Bronchial epithelial cell (primary cell): ENCODE measurements around the gene TMPRSS11D. TPM values are rescaled to one million over a fixed set of nuclear protein-coding genes. Genes with fewer than 3 reads are reported as not detected.
A peak's percentile ranks its signal among the peaks of the same experiment; 100 is the strongest.

ENCODE experiments used
- DNase-seq: peaks from one replicate; pipeline ENCODE4 v3.0.0-alpha.2; 2010; ENCODE audit warnings: low read depth
- FAIRE-seq: peaks from 2 replicates; lab custom pipeline; 2011; peaks lifted over from hg19 to GRCh38; lab: Jason Lieb, UNC
- H3K27me3 ChIP-seq: 2 replicates; pipeline ENCODE4 v1.5.1; 2011; ENCODE audit warnings: low read length; ENCODE audit not compliant: control insufficient read depth, insufficient read depth
- H3K36me3 ChIP-seq: 2 replicates; pipeline ENCODE4 v1.5.1; 2011; ENCODE audit warnings: low read length; ENCODE audit not compliant: control insufficient read depth, insufficient read depth
- H3K4me3 ChIP-seq: 2 replicates; pipeline ENCODE4 v1.5.1; 2011; ENCODE audit warnings: mild to moderate bottlenecking, low read depth, low read length, control low read depth
- CTCF ChIP-seq: IDR thresholded peaks from 2 replicates; pipeline ENCODE4 v1.5.1; 2011; ENCODE audit warnings: mild to moderate bottlenecking, moderate library complexity, low read length, control low read depth, inconsistent platforms; ENCODE audit not compliant: insufficient read depth, severe bottlenecking
- total RNA-seq: library from RNA; depleted of rRNA; stranded (reverse); fragments of >200 nt; gene quantifications from 2 replicates; pipeline ENCODE4 v1.2.1, GENCODE V29; 2014

The TMPRSS11D gene
- total RNA-seq, 1 donor from 2014 or later, result 8.7 TPM

- no peak for TF ChIP-seq CTCF
- Histone ChIP-seq H3K4me3 (no peak overlapping the region), H3K27me3 (no peaks in the 10 kb centered on the region), H3K36me3 (no peaks in the 10 kb centered on the region)
- FAIRE-seq (no peak), DNase-seq (no peak)
Measured at GRCh38 chr4:67787311-67787710, 96.5 kb downstream of the TMPRSS11D start.

GRCh38 chr4:67785528-67785927, 98.3 kb downstream of the TMPRSS11D start:
- no peak for DNase-seq
- Histone ChIP-seq H3K27me3 (no peaks in the 10 kb centered on the region), H3K36me3 (no peaks in the 10 kb centered on the region), H3K4me3 (no peak overlapping the region)
- FAIRE-seq, result no peak
- TF ChIP-seq CTCF, result no peak

GRCh38 chr4:67779631-67780030, 104.2 kb downstream of the TMPRSS11D start:
- Histone ChIP-seq H3K4me3 (no peak overlapping the region), H3K27me3 (no peaks in the 10 kb centered on the region), H3K36me3 (no peaks in the 10 kb centered on the region)
- DNase-seq (peak; percentile 96), FAIRE-seq (no peak)
- TF ChIP-seq CTCF, result no peak

GRCh38 chr4:67776746-67777145, 107.1 kb downstream of the TMPRSS11D start:
- H3K4me3 ChIP-seq, result no peak overlapping the region
- H3K27me3 ChIP-seq, result no peaks in the 10 kb centered on the region
- no peaks in the 10 kb centered on the region for H3K36me3 ChIP-seq
- DNase-seq (no peak), FAIRE-seq (no peak)
- no peak for TF ChIP-seq CTCF

Other genes starting within 250 kb of the TMPRSS11D start
- gene UBA6, start 182.8 kb downstream of the TMPRSS11D start, total RNA-seq, result 92.9 and 145 TPM in 2 replicates
- gene GNRHR, start 129.6 kb downstream of the TMPRSS11D start, total RNA-seq, result under 0.01 and 0.13 TPM in 2 replicates
- gene TMPRSS11A, start 79.5 kb upstream of the TMPRSS11D start, total RNA-seq, result 0.38 TPM in 1 of 2 replicates, not detected in the other
- 1.6 and 2.3 TPM in 2 replicates for gene TMPRSS11F, start 245.9 kb upstream of the TMPRSS11D start, total RNA-seq